MCF 10A (cell line): ENCODE results near the gene TUBA4A. TPM values are rescaled to one million over a fixed set of nuclear protein-coding genes. Genes with fewer than 3 reads are reported as not detected.

ENCODE experiments used
- BruUV-seq: library from RNA; stranded (reverse); fragments of 400-500 nt; replicated peaks from 2 replicates; lab custom pipeline; 2021; lab: Mats Ljungman, UMichigan
- CTCF ChIA-PET: fragments of 300-600 bp; sonication (Branson Sonifier 250); formaldehyde crosslinking; extraction: SDS; loops from one replicate; lab custom pipeline; 2021; ENCODE audit warnings: antibody characterized with exemption, inconsistent platforms; lab: Yijun Ruan, JAX
- POLR2A ChIA-PET: fragments of 300-600, 350-650 bp; sonication (Branson Sonifier 250); formaldehyde crosslinking; extraction: SDS; loops from one replicate; lab custom pipeline; 2020; ENCODE audit warnings: antibody characterized with exemption, inconsistent platforms; lab: Yijun Ruan, JAX
- DNase-seq: peaks from one replicate; pipeline ENCODE4 v3.0.0-alpha.2; 2018; ENCODE audit not compliant: unreplicated experiment
- H3K27ac Mint-ChIP-seq: one replicate; pipeline ENCODE4 v1.8.0; 2022; ENCODE audit warnings: mild to moderate bottlenecking, low read depth, mixed read lengths; ENCODE audit not compliant: unreplicated experiment
- H3K27me3 Mint-ChIP-seq: one replicate; pipeline ENCODE4 v1.8.0; 2022; ENCODE audit warnings: mixed read lengths; ENCODE audit not compliant: insufficient read depth, unreplicated experiment
- H3K36me3 Mint-ChIP-seq: one replicate; pipeline ENCODE4 v1.8.0; 2022; ENCODE audit warnings: mild to moderate bottlenecking, moderate library complexity, mixed read lengths; ENCODE audit not compliant: insufficient read depth, unreplicated experiment
- H3K4me1 Mint-ChIP-seq: one replicate; pipeline ENCODE4 v1.8.0; 2022; ENCODE audit warnings: mixed read lengths; ENCODE audit not compliant: insufficient read depth, unreplicated experiment
- H3K4me3 Mint-ChIP-seq: one replicate; pipeline ENCODE4 v1.8.0; 2022; ENCODE audit warnings: mild to moderate bottlenecking, moderate library complexity, mixed read lengths; ENCODE audit not compliant: unreplicated experiment
- H3K9me3 Mint-ChIP-seq: one replicate; pipeline ENCODE4 v1.8.0; 2022; ENCODE audit warnings: mixed read lengths; ENCODE audit not compliant: unreplicated experiment
- intact Hi-C: fragments of 100-400 bp; cut with micrococcal nuclease; formaldehyde crosslinking; loops from 2 replicates; pipeline ENCODE4 v1.14.1; 2022
- total RNA-seq: library from RNA; stranded (reverse); gene quantifications from 2 replicates; pipeline ENCODE4 v1.2.3, GENCODE V29; 2022
- TF ChIP-seq, protein P1 (sequence below): fragments of 200-600 bp; IDR thresholded peaks from one replicate; pipeline ENCODE4 v1.8.0; 2022; ENCODE audit warnings: antibody characterized with exemption, mild to moderate bottlenecking; ENCODE audit not compliant: unreplicated experiment

TUBA4A gene
- total RNA-seq, 1 experiment from 2014 or later, result 80.5 TPM

DNA sequence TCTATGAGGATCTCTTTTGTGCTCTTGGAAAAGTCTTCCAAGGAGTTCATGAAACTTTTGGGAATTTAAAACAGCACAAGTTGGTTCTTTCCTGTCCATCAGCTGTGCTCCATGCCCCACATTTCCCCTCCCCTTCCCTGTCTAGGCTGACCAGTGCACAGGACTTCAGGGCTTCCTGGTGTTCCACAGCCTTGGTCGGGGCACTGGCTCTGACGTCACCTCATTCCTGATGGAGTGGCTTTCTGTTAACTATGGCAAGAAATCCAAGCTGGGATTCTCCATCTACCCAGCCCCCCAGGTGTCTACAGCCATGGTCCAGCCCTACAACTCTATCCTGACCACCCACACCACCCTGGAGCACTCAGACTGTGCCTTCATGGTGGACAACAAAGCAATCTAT lies 17.3 kb upstream of the TUBA4A start:
- Mint-ChIP-seq H3K4me3 (no peak overlapping the region), H3K36me3 (no peaks in the 10 kb centered on the region), H3K27me3 (no peaks in the 10 kb centered on the region), H3K4me1 (peaks cover 24% of the 10 kb centered on the region), H3K9me3 (no peaks in the 10 kb centered on the region), H3K27ac (no peak overlapping the region)
- no peak for DNase-seq
- no TSS peak for BruUV-seq
- TF ChIP-seq, protein P1, sequence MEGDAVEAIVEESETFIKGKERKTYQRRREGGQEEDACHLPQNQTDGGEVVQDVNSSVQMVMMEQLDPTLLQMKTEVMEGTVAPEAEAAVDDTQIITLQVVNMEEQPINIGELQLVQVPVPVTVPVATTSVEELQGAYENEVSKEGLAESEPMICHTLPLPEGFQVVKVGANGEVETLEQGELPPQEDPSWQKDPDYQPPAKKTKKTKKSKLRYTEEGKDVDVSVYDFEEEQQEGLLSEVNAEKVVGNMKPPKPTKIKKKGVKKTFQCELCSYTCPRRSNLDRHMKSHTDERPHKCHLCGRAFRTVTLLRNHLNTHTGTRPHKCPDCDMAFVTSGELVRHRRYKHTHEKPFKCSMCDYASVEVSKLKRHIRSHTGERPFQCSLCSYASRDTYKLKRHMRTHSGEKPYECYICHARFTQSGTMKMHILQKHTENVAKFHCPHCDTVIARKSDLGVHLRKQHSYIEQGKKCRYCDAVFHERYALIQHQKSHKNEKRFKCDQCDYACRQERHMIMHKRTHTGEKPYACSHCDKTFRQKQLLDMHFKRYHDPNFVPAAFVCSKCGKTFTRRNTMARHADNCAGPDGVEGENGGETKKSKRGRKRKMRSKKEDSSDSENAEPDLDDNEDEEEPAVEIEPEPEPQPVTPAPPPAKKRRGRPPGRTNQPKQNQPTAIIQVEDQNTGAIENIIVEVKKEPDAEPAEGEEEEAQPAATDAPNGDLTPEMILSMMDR, result no peak
- POLR2A ChIA-PET, result interaction anchor here (1.7 to 3.1 kb wide), 2 partner anchors 18 to 21 kb away, joined by 7 to 27 read pairs; partner anchors contain the start of genes TUBA4A and TUBA4B
- CTCF ChIA-PET, result interaction anchor here (0.7 to 18.2 kb wide), 3 partner anchors 10 to 394 kb away, joined by 3 to 445 read pairs (median 4); no protein-coding TSS in a partner anchor
- intact Hi-C loops, result no loop called here

DNA sequence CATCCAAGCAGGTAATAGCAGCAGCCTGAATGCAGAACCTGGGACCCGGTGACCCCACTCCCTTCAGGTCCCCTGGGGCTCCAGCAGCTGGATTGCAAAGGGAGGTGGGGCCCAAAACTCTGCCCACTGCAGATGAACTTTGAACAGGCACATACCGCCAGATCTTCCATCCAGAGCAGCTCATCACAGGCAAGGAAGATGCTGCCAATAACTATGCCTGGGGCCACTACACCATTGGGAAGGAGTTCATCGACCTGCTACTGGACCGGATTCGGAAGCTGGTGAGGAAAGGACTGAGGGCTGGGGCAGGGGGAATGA lies 16.3 kb upstream of the TUBA4A start:
- no peaks in the 10 kb centered on the region for H3K9me3 Mint-ChIP-seq
- H3K27ac Mint-ChIP-seq, result peak overlapping the region; percentile 58
- BruUV-seq, result no TSS peak
- no peaks in the 10 kb centered on the region for H3K27me3 Mint-ChIP-seq
- ChIA-PET POLR2A (interaction anchor here (0.6 to 3.1 kb wide), 6 partner anchors 9 to 51 kb away, joined by 3 to 27 read pairs (median 6); partner anchors contain the start of genes ABCB6, DNAJB2, GLB1L and STK16), CTCF (interaction anchor here (0.6 to 18.2 kb wide), 4 partner anchors 9 to 414 kb away, joined by 3 to 445 read pairs (median 4); no protein-coding TSS in a partner anchor)
- intact Hi-C loops, result no loop called here
- no peak for DNase-seq
- TF ChIP-seq, protein P1, result no peak
- peaks cover 24% of the 10 kb centered on the region for H3K4me1 Mint-ChIP-seq
- H3K36me3 Mint-ChIP-seq, result no peaks in the 10 kb centered on the region
- H3K4me3 Mint-ChIP-seq, result no peak overlapping the region

DNA sequence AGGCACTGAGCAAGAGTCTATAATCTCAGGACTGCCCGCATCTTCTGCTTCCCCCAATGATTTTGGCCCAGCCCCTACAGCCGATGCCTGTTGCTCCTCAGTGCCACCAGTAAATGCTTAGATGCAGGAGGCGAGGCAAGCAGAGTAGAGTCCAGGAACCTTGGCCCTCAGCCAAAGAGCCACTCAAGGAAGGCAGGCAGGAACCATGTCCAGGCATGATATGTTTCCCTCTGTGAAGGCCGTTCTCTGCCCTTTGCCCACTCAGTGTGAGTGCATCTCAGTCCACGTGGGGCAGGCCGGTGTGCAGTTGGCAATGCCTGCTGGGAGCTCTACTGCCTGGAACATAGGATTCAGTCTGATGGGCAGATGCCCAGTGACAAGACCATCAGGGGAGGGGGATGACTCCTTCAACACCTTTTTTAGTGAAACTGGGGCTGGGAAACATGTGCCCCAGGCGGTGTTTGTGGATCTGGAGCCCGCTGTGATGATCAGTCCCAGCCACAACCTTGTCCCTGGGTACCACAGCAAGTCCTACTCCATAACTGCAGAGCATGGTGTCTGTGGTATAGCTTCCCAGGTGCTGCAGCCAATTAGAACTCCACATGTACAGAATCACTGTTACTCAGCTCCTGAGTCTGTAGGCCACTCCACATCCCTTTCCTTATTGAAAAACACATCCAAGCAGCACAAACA lies 15.8 kb upstream of the TUBA4A start:
- Mint-ChIP-seq H3K27me3 (no peaks in the 10 kb centered on the region), H3K9me3 (no peaks in the 10 kb centered on the region), H3K27ac (peak overlapping the region; percentile 58), H3K4me1 (peaks cover 20% of the 10 kb centered on the region), H3K4me3 (no peak overlapping the region), H3K36me3 (no peaks in the 10 kb centered on the region)
- TF ChIP-seq, protein P1, result no peak
- POLR2A ChIA-PET, result interaction anchor here (0.6 to 3.1 kb wide), 6 partner anchors 9 to 51 kb away, joined by 3 to 27 read pairs (median 6); partner anchors contain the start of genes ABCB6, DNAJB2, GLB1L and STK16
- CTCF ChIA-PET, result interaction anchor here (0.6 to 18.2 kb wide), 5 partner anchors 8 to 414 kb away, joined by 3 to 445 read pairs (median 4); no protein-coding TSS in a partner anchor
- peak; percentile 63 for DNase-seq
- no TSS peak for BruUV-seq
- intact Hi-C loops, result no loop called here

DNA sequence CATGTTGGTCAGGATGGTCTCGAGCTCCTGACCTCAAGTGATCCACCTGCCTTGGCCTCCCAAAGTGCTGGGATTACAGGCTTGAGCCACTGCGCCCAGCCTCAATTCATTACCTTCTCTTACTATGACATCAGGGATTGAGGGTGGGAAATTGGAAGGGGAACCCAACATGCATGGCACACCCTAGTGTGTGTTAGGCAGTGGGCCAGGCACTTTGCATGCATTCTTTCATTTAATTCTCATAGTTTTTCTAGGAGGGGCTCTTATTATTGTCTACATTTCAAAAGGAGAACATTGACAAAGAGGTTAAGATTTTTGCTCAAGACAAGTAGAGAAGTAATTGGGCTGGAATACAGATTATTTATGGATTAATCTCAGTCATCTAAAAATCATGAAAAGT lies 14.6 kb upstream of the TUBA4A start:
- intact Hi-C loops, result no loop called here
- no TSS peak for BruUV-seq
- no peaks in the 10 kb centered on the region for H3K9me3 Mint-ChIP-seq
- H3K27me3 Mint-ChIP-seq, result no peaks in the 10 kb centered on the region
- H3K27ac Mint-ChIP-seq, result no peak overlapping the region
- no peak overlapping the region for H3K4me3 Mint-ChIP-seq
- CTCF ChIA-PET, result interaction anchor here (1.1 kb wide), 1 partner anchor 8 kb away, joined by 3 read pairs; no protein-coding TSS in a partner anchor
- TF ChIP-seq, protein P1, result no peak
- H3K4me1 Mint-ChIP-seq, result peaks cover 8% of the 10 kb centered on the region
- POLR2A ChIA-PET, result interaction anchor here (2.9 to 3.1 kb wide), 2 partner anchors 15 to 23 kb away, joined by 12 to 27 read pairs; partner anchors contain the start of genes GLB1L, STK16, TUBA4A and TUBA4B
- H3K36me3 Mint-ChIP-seq, result no peaks in the 10 kb centered on the region
- DNase-seq, result no peak
